Measurements from ENCODE around the gene EIF5. TPM values are rescaled to one million over a fixed set of nuclear protein-coding genes. Genes with fewer than 3 reads are reported as not detected.

Gene EIF5
- total RNA-seq, 1 experiment from 2014 or later: 238 TPM

DNA sequence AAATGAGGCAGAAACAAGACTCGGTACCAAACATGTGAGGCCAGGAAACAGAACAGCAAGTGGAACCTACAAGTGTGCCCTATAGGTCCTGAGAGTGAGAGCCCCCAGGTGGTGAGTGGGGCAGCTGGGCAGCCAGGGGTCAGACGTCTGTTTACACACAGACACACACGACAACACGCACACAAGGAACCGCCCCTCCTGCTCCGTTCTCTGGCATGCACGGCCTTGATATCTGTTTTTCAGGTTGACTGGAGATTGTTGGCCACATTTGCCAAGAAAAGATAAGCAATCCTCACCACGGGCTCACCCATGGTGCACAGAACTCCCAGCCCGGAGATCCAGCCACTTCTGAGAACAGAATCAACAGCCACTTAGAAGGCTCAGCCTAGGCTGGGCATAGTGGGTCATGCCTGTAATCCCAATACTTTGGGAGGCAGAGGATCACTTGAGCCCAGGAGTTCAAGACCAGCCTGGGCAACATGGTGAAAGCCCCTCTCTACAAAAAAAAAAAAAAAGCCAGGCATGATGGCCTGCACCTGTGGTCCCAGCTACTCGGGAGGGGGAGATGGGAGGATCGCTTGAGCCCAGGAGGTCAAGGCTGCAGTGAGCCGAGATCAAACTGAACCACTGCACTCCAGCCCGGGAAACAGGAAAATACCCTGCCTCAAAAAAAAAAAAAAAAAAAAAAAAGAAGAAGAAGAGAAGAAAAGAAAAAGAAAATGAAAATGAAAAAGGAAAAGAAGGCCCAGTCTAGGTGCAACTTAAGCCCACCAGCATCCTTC lies 19.4 kb upstream of the EIF5 start:
- TF ChIP-seq SIN3A (IDR thresholded peaks at IDR 0.05; ENCODE audit: borderline replicate concordance, insufficient read depth, low read depth, low read length) (no peak), TCF7L2 (IDR thresholded peaks at IDR 0.05; ENCODE audit: low read depth, low read length) (no peak), CTCF (IDR thresholded peaks at IDR 0.05) (no peak), POLR2AphosphoS5 (IDR thresholded peaks at IDR 0.05; ENCODE audit: low read depth, low read length) (no peak), REST (IDR thresholded peaks at IDR 0.05; ENCODE audit: insufficient read depth in 1 of 2, low read depth in 2 of 2, low read length in 1 of 2) (no peak)
- intact Hi-C loops (cut with micrococcal nuclease; ENCODE audit: unreplicated experiment) (no loop called here), in situ Hi-C loops (cut with HindIII; ENCODE audit: low pct_unique_long_range_greater_than_20kb, low sequenced_read_pairs) (no loop called here)
- H3K4me3 ChIP-seq (ENCODE audit: low read depth in 2 of 2, low read length in 2 of 2): no peak overlapping the region
- H3K36me3 ChIP-seq (ENCODE audit: control insufficient read depth, insufficient read depth, low read length): no peaks in the 10 kb centered on the region
- BruUV-seq (replicated peaks): no TSS peak
- ChIA-PET POLR2A (no interaction called here), CTCF (no interaction called here)
- no peaks in the 10 kb centered on the region for H3K9me3 ChIP-seq (ENCODE audit: control insufficient read depth, insufficient read depth, low read depth, low read length)
- no peaks in the 10 kb centered on the region for H3K27me3 ChIP-seq (ENCODE audit: control insufficient read depth, insufficient read depth, low read length)
- H3K27ac ChIP-seq (ENCODE audit: low read length): no peak overlapping the region
- ATAC-seq (no peak), DNase-seq (ENCODE audit: low read depth, low spot score) (no peak)
- no peaks in the 10 kb centered on the region for H3K4me1 ChIP-seq (ENCODE audit: control insufficient read depth, insufficient read depth, low read length)

GRCh38 chr14:103315351-103315911 lies 18.6 kb upstream of the EIF5 start:
- intact Hi-C loops (cut with micrococcal nuclease; ENCODE audit: unreplicated experiment) (no loop called here), in situ Hi-C loops (cut with HindIII; ENCODE audit: low pct_unique_long_range_greater_than_20kb, low sequenced_read_pairs) (no loop called here)
- Histone ChIP-seq H3K27me3 (ENCODE audit: control insufficient read depth, insufficient read depth, low read length) (no peaks in the 10 kb centered on the region), H3K27ac (ENCODE audit: low read length) (no peak overlapping the region), H3K36me3 (ENCODE audit: control insufficient read depth, insufficient read depth, low read length) (no peaks in the 10 kb centered on the region), H3K9me3 (ENCODE audit: control insufficient read depth, insufficient read depth, low read depth, low read length) (no peaks in the 10 kb centered on the region), H3K4me3 (ENCODE audit: low read depth in 2 of 2, low read length in 2 of 2) (no peak overlapping the region), H3K4me1 (ENCODE audit: control insufficient read depth, insufficient read depth, low read length) (no peaks in the 10 kb centered on the region)
- no peak for ATAC-seq
- POLR2A ChIA-PET: no interaction called here
- TF ChIP-seq REST (IDR thresholded peaks at IDR 0.05; ENCODE audit: insufficient read depth in 1 of 2, low read depth in 2 of 2, low read length in 1 of 2) (no peak), CTCF (IDR thresholded peaks at IDR 0.05) (no peak), POLR2AphosphoS5 (IDR thresholded peaks at IDR 0.05; ENCODE audit: low read depth, low read length) (no peak), SIN3A (IDR thresholded peaks at IDR 0.05; ENCODE audit: borderline replicate concordance, insufficient read depth, low read depth, low read length) (no peak), TCF7L2 (IDR thresholded peaks at IDR 0.05; ENCODE audit: low read depth, low read length) (no peak)
- CTCF ChIA-PET: no interaction called here
- no TSS peak for BruUV-seq (replicated peaks)
- DNase-seq (ENCODE audit: low read depth, low spot score): no peak
